Left ventricle myocardium inferior (tissue), 1 donor: ENCODE data around the gene MYL6. TPM values are rescaled to one million over a fixed set of nuclear protein-coding genes. Genes with fewer than 3 reads are reported as not detected.

Experiments
- DNase-seq: peaks from one replicate; pipeline ENCODE4 v3.0.0-alpha.2; 2020
- H3K27ac ChIP-seq: fragments of 200-600 bp; replicated peaks from 2 replicates; pipeline ENCODE4 v1.8.0; 2021
- H3K27me3 ChIP-seq: fragments of 200-600 bp; 2 replicates; pipeline ENCODE4 v1.8.0; 2021; ENCODE audit warnings: low read depth
- H3K36me3 ChIP-seq: fragments of 200-600 bp; 2 replicates; pipeline ENCODE4 v1.8.0; 2021
- H3K4me1 ChIP-seq: fragments of 200-600 bp; 2 replicates; pipeline ENCODE4 v1.8.0; 2021
- H3K4me3 ChIP-seq: fragments of 200-600 bp; 2 replicates; pipeline ENCODE4 v1.8.0; 2021; ENCODE audit warnings: mild to moderate bottlenecking, moderate library complexity
- H3K9me3 ChIP-seq: fragments of 200-600 bp; replicated peaks from 2 replicates; pipeline ENCODE4 v1.8.0; 2021
- intact Hi-C: fragments of 100-400 bp; cut with micrococcal nuclease; formaldehyde crosslinking; loops from one replicate; pipeline ENCODE4 v1.11.0; 2022
- total RNA-seq: library from RNA; stranded (reverse); fragmentation: NEBNext Ultra II Directional; extraction: Animal tissue kit (Norgen Biotek cat#: 25700); gene quantifications from one replicate; pipeline ENCODE4 v1.2.1, GENCODE V29; 2021
- TF ChIP-seq, protein P1 (sequence below): fragments of 200-600 bp; IDR thresholded peaks from 2 replicates; pipeline ENCODE4 v1.8.0; 2021; ENCODE audit warnings: antibody characterized with exemption, mild to moderate bottlenecking, borderline replicate concordance
- donor health status: DM: no; HTN: yes; CAD: no; lungs with severe emphysema.

MYL6 gene
- total RNA-seq, 1 donor from 2014 or later = 508 TPM

DNA sequence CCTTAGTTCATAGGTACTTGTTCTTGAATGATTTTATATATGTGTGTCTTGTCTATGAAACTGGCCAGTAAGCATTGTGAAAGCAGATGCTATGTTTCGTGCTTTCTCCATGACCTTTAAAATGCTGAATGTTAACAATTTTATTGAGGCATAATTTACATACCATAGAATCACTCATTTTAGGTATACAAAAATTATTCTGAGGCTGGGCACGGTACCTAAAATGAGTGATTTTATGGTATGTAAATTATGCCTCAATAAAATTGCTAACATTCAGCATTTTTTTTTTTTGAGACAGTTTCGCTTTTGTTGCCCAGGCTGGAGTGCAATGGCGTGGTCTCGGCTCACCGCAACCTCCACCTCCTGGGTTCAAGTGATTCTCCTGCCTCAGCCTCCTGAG, 23.3 kb upstream of the MYL6 start:
- no peak overlapping the region for H3K27ac ChIP-seq
- intact Hi-C loops = no loop called here
- no peaks in the 10 kb centered on the region for H3K9me3 ChIP-seq
- H3K27me3 ChIP-seq = no peaks in the 10 kb centered on the region
- TF ChIP-seq, protein P1, sequence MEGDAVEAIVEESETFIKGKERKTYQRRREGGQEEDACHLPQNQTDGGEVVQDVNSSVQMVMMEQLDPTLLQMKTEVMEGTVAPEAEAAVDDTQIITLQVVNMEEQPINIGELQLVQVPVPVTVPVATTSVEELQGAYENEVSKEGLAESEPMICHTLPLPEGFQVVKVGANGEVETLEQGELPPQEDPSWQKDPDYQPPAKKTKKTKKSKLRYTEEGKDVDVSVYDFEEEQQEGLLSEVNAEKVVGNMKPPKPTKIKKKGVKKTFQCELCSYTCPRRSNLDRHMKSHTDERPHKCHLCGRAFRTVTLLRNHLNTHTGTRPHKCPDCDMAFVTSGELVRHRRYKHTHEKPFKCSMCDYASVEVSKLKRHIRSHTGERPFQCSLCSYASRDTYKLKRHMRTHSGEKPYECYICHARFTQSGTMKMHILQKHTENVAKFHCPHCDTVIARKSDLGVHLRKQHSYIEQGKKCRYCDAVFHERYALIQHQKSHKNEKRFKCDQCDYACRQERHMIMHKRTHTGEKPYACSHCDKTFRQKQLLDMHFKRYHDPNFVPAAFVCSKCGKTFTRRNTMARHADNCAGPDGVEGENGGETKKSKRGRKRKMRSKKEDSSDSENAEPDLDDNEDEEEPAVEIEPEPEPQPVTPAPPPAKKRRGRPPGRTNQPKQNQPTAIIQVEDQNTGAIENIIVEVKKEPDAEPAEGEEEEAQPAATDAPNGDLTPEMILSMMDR = no peak
- DNase-seq = no peak
- peaks cover 98% of the 10 kb centered on the region for H3K36me3 ChIP-seq
- H3K4me3 ChIP-seq = no peak overlapping the region
- peaks cover 3% of the 10 kb centered on the region for H3K4me1 ChIP-seq

DNA sequence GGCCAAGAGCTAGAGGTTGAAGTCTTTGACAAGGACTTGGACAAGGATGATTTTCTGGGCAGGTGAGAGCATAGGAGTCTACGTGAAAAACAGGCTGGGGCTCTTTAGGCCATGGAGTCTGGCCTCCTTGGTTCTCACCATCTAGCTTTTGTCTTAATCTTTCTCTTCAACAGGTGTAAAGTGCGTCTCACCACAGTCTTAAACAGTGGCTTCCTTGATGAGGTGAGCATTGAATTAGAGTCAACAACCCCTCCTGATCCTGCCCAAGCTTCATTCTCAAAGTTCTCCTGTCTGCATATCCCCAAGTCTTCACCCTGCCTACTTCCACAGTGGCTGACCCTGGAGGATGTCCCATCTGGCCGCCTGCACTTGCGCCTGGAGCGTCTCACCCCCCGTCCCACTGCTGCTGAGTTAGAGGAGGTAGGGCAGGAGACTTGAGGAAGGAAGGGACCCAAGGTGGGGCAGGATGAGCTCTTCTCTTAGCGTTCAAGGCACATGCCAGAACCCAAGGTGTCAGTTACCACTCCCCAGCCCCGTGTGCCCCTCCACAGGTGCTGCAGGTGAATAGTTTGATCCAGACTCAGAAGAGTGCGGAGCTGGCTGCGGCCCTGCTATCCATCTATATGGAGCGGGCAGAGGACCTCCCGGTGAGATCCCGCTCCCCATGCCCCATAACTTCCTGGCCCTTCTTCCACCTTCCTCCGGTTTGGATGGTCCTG, 20.1 kb upstream of the MYL6 start:
- no peak overlapping the region for H3K27ac ChIP-seq
- intact Hi-C loops = no loop called here
- H3K9me3 ChIP-seq = no peaks in the 10 kb centered on the region
- peaks cover 95% of the 10 kb centered on the region for H3K36me3 ChIP-seq
- peaks cover 6% of the 10 kb centered on the region for H3K4me1 ChIP-seq
- no peak overlapping the region for H3K4me3 ChIP-seq
- TF ChIP-seq, protein P1 = no peak
- H3K27me3 ChIP-seq = no peaks in the 10 kb centered on the region
- no peak for DNase-seq

DNA sequence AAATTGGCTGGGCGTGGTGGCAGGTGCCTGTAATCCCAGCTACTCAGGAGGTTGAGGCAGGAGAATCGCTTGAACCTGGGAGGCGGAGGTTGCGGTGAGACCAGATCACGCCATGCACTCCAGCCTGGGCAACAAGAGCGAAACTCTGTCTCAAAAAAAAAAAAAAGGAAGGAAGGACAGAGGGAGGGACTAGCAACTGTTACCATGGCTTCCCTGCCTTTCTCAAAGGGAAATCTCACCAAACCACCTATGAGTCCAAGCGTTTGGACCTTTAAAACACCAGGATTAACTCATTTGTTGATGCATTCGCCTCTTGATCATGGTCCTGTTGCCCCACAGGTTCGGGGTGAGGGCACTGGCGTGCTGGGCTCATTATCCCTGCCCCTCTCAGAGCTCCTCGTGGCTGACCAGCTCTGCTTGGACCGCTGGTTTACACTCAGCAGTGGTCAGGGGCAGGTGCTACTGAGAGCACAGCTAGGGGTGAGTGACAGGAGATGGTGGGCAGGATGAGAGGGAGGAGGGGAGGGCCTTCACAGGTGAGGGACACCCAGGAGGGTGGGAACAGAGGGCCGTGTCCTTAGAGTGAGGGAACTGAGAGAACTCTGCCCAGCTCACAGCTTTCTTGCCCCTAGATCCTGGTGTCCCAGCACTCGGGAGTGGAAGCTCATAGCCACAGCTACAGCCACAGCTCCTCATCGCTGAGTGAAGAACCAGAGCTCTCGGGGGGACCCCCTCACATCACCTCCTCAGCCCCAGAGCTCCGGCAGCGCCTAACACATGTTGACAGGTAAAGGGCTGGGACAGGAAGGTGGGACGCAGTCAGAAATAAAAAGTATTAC, 16.0 kb upstream of the MYL6 start:
- H3K27ac ChIP-seq = peak overlapping the region; percentile 89
- DNase-seq = no peak

DNA sequence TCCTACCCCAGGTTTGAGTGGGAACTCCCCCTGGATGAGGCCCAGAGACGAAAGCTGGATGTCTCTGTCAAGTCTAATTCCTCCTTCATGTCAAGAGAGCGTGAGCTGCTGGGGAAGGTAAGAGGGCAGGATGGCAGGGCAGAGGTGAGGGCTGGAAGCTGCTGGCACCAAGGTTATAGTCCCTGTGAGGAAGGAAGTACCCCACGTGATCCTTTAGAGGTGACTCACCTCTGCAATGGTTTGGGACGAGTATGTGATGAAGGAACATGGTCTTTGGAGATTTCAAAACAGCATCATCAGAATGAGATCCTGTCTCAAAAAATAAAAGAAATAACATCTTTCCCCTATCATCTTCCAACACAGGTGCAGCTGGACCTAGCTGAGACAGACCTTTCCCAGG, 14.9 kb upstream of the MYL6 start:
- Histone ChIP-seq H3K9me3 (no peaks in the 10 kb centered on the region), H3K27ac (peak overlapping the region; percentile 89), H3K27me3 (no peaks in the 10 kb centered on the region), H3K4me1 (peaks cover 42% of the 10 kb centered on the region), H3K36me3 (peaks cover 65% of the 10 kb centered on the region), H3K4me3 (no peak overlapping the region)
- intact Hi-C loops = no loop called here
- TF ChIP-seq, protein P1 = no peak
- no peak for DNase-seq

More for the DNA sequence above, 16.0 kb upstream of the MYL6 start:
- no peaks in the 10 kb centered on the region for H3K27me3 ChIP-seq
- peaks cover 76% of the 10 kb centered on the region for H3K36me3 ChIP-seq
- no peak overlapping the region for H3K4me3 ChIP-seq
- TF ChIP-seq, protein P1 = no peak
- peaks cover 41% of the 10 kb centered on the region for H3K4me1 ChIP-seq
- intact Hi-C loops = no loop called here
- no peaks in the 10 kb centered on the region for H3K9me3 ChIP-seq

DNA sequence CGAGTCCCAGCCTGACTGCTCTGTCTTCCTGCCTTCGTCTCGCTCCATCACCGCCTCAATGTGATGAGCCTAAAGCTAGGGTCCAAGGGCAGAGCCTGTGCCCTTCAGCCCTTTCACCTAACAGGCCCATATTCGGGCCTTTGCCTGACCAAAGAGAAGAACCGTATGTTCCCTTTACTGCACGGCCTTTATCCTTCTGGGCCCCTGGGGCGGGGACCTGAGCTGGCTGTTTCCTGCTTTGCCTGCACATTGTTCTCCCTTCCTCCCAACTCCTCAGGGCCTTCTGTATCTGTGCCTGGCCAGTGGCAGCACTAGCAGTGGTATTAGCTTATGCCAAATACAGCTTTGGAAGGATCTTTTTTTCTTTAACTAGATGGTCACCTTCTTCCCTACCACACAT, 14.3 kb upstream of the MYL6 start:
- intact Hi-C loops = no loop called here

More for the DNA sequence above, 14.3 kb upstream of the MYL6 start:
- H3K27me3 ChIP-seq = no peaks in the 10 kb centered on the region
- DNase-seq = peak; percentile 55
- H3K4me1 ChIP-seq = peaks cover 42% of the 10 kb centered on the region
- H3K27ac ChIP-seq = peak overlapping the region; percentile 89
- peaks cover 58% of the 10 kb centered on the region for H3K36me3 ChIP-seq
- no peaks in the 10 kb centered on the region for H3K9me3 ChIP-seq
- no peak overlapping the region for H3K4me3 ChIP-seq
- TF ChIP-seq, protein P1 = no peak
